ENCODE measurements around the gene PRKN. TPM values are rescaled to one million over a fixed set of nuclear protein-coding genes. Genes with fewer than 3 reads are reported as not detected.

Gene PRKN
- total and polyA plus RNA-seq, 2 experiments from 2014 or later: 1.2 to 2.3 TPM

GRCh38 chr6:162630069-162630468 is 97.5 kb downstream of the PRKN start:
- in situ Hi-C loops (cut with MboI): no loop called here
- H3K27ac ChIP-seq: no peak overlapping the region
- DNase-seq: no peak
- H3K4me2 ChIP-seq (ENCODE audit: unreplicated experiment): no peak overlapping the region
- no peaks in the 10 kb centered on the region for H3K9me3 ChIP-seq (ENCODE audit: low read depth)
- no peaks in the 10 kb centered on the region for H3K79me2 ChIP-seq (ENCODE audit: insufficient read depth)
- H2AFZ ChIP-seq: no peak overlapping the region
- no peak overlapping the region for H3K4me3 ChIP-seq
- TF ChIP-seq EZH2 (IDR thresholded peaks at IDR 0.05; ENCODE audit: insufficient read depth, poor library complexity, severe bottlenecking) (no peak), EZH2phosphoT487 (IDR thresholded peaks at IDR 0.05; ENCODE audit: insufficient read depth, low read depth) (no peak)
- no peaks in the 10 kb centered on the region for H4K20me1 ChIP-seq (ENCODE audit: insufficient read depth)
- WGBS, 2 experiments (ENCODE audit: low coverage in 1 of 2, low lambda C conversion rate in 2 of 2, missing lambda C conversion rate in 2 of 2): 72 to 77% methylated on average over 5 of the region's 5 CpGs
- no peak overlapping the region for H3K9ac ChIP-seq
- H3K4me1 ChIP-seq (ENCODE audit: insufficient read depth): no peaks in the 10 kb centered on the region
- H3K9me2 ChIP-seq (ENCODE audit: insufficient read depth): no peaks in the 10 kb centered on the region; the same call in 1 of the 2 replicates
- H3K27me3 ChIP-seq (replicated peaks; ENCODE audit: insufficient read depth): no peaks in the 10 kb centered on the region
- H3F3A ChIP-seq (ENCODE audit: insufficient read depth): no peaks in the 10 kb centered on the region
- no peaks in the 10 kb centered on the region for H3K36me3 ChIP-seq (ENCODE audit: low read depth)

GRCh38 chr6:162627825-162628224 is 99.7 kb downstream of the PRKN start:
- no peak overlapping the region for H2AFZ ChIP-seq
- no peaks in the 10 kb centered on the region; the same call in 1 of the 2 replicates for H3K9me2 ChIP-seq (ENCODE audit: insufficient read depth)
- DNase-seq: no peak
- no peak overlapping the region for H3K4me2 ChIP-seq (ENCODE audit: unreplicated experiment)
- H4K20me1 ChIP-seq (ENCODE audit: insufficient read depth): no peaks in the 10 kb centered on the region
- H3K9me3 ChIP-seq (ENCODE audit: low read depth): no peaks in the 10 kb centered on the region
- H3K36me3 ChIP-seq (ENCODE audit: low read depth): no peaks in the 10 kb centered on the region
- H3F3A ChIP-seq (ENCODE audit: insufficient read depth): no peaks in the 10 kb centered on the region
- H3K4me3 ChIP-seq: no peak overlapping the region
- WGBS, 2 experiments (ENCODE audit: low coverage in 1 of 2, low lambda C conversion rate in 2 of 2, missing lambda C conversion rate in 2 of 2): 83 to 86% methylated on average over 5 of the region's 5 CpGs
- H3K27ac ChIP-seq: no peak overlapping the region
- H3K79me2 ChIP-seq (ENCODE audit: insufficient read depth): no peaks in the 10 kb centered on the region
- no peaks in the 10 kb centered on the region for H3K27me3 ChIP-seq (replicated peaks; ENCODE audit: insufficient read depth)
- TF ChIP-seq EZH2phosphoT487 (IDR thresholded peaks at IDR 0.05; ENCODE audit: insufficient read depth, low read depth): no peak
- no peak for TF ChIP-seq EZH2 (IDR thresholded peaks at IDR 0.05; ENCODE audit: insufficient read depth, poor library complexity, severe bottlenecking)
- no peak overlapping the region for H3K9ac ChIP-seq
- no peaks in the 10 kb centered on the region for H3K4me1 ChIP-seq (ENCODE audit: insufficient read depth)
- in situ Hi-C loops (cut with MboI): no loop called here

- H3K4me1 ChIP-seq (ENCODE audit: insufficient read depth): no peaks in the 10 kb centered on the region
- in situ Hi-C loops (cut with MboI): no loop called here
- H3K4me2 ChIP-seq (ENCODE audit: unreplicated experiment): no peak overlapping the region
- 56 to 67% methylated on average over 4 of the region's 4 CpGs for WGBS, 2 experiments (ENCODE audit: low coverage in 1 of 2, low lambda C conversion rate in 2 of 2, missing lambda C conversion rate in 2 of 2)
- no peak for DNase-seq
- TF ChIP-seq EZH2phosphoT487 (IDR thresholded peaks at IDR 0.05; ENCODE audit: insufficient read depth, low read depth) (no peak), EZH2 (IDR thresholded peaks at IDR 0.05; ENCODE audit: insufficient read depth, poor library complexity, severe bottlenecking) (no peak)
- H3K36me3 ChIP-seq (ENCODE audit: low read depth): no peaks in the 10 kb centered on the region
- no peaks in the 10 kb centered on the region for H3F3A ChIP-seq (ENCODE audit: insufficient read depth)
- H2AFZ ChIP-seq: no peak overlapping the region
- H3K9me2 ChIP-seq (ENCODE audit: insufficient read depth): no peaks in the 10 kb centered on the region; the same call in 1 of the 2 replicates
- no peak overlapping the region for H3K27ac ChIP-seq
- no peaks in the 10 kb centered on the region for H3K27me3 ChIP-seq (replicated peaks; ENCODE audit: insufficient read depth)
- no peaks in the 10 kb centered on the region for H4K20me1 ChIP-seq (ENCODE audit: insufficient read depth)
- no peak overlapping the region for H3K4me3 ChIP-seq
- no peak overlapping the region for H3K9ac ChIP-seq
- H3K79me2 ChIP-seq (ENCODE audit: insufficient read depth): no peaks in the 10 kb centered on the region
- no peaks in the 10 kb centered on the region for H3K9me3 ChIP-seq (ENCODE audit: low read depth)
Observed at GRCh38 chr6:162627362-162627761, 100.2 kb downstream of the PRKN start.

- no peak overlapping the region for H3K4me3 ChIP-seq
- H3K4me2 ChIP-seq (ENCODE audit: unreplicated experiment): no peak overlapping the region
- no peak overlapping the region for H3K9ac ChIP-seq
- DNase-seq: no peak
- no peaks in the 10 kb centered on the region for H3F3A ChIP-seq (ENCODE audit: insufficient read depth)
- H2AFZ ChIP-seq: no peak overlapping the region
- no peaks in the 10 kb centered on the region for H3K79me2 ChIP-seq (ENCODE audit: insufficient read depth)
- no peaks in the 10 kb centered on the region for H3K36me3 ChIP-seq (ENCODE audit: low read depth)
- no peaks in the 10 kb centered on the region for H3K27me3 ChIP-seq (replicated peaks; ENCODE audit: insufficient read depth)
- no peaks in the 10 kb centered on the region; the same call in 1 of the 2 replicates for H3K9me2 ChIP-seq (ENCODE audit: insufficient read depth)
- TF ChIP-seq EZH2phosphoT487 (IDR thresholded peaks at IDR 0.05; ENCODE audit: insufficient read depth, low read depth) (no peak), EZH2 (IDR thresholded peaks at IDR 0.05; ENCODE audit: insufficient read depth, poor library complexity, severe bottlenecking) (no peak)
- WGBS, 2 experiments (ENCODE audit: low coverage in 1 of 2, low lambda C conversion rate in 2 of 2, missing lambda C conversion rate in 2 of 2): 24 to 32% methylated on average over 1 of the region's 1 CpG
- H3K9me3 ChIP-seq (ENCODE audit: low read depth): no peaks in the 10 kb centered on the region
- no peak overlapping the region for H3K27ac ChIP-seq
- in situ Hi-C loops (cut with MboI): no loop called here
- H3K4me1 ChIP-seq (ENCODE audit: insufficient read depth): no peaks in the 10 kb centered on the region
- H4K20me1 ChIP-seq (ENCODE audit: insufficient read depth): no peaks in the 10 kb centered on the region
Observed at GRCh38 chr6:162626869-162627268, 100.7 kb downstream of the PRKN start.
